Measurements from ENCODE around the gene CCT5. TPM values are rescaled to one million over a fixed set of nuclear protein-coding genes. Genes with fewer than 3 reads are reported as not detected.

The CCT5 gene
- total and polyA plus RNA-seq, 10 of the 15 experiments (the other 5 are each of a cell fraction or from before 2014, with no cell fraction given), result 376 to 637 (median 543) TPM

GRCh38 chr5:10307206-10308148, 57.4 kb downstream of the CCT5 start, which contains the start of gene CMBL (continued):
- TF ChIP-seq, protein P1, sequence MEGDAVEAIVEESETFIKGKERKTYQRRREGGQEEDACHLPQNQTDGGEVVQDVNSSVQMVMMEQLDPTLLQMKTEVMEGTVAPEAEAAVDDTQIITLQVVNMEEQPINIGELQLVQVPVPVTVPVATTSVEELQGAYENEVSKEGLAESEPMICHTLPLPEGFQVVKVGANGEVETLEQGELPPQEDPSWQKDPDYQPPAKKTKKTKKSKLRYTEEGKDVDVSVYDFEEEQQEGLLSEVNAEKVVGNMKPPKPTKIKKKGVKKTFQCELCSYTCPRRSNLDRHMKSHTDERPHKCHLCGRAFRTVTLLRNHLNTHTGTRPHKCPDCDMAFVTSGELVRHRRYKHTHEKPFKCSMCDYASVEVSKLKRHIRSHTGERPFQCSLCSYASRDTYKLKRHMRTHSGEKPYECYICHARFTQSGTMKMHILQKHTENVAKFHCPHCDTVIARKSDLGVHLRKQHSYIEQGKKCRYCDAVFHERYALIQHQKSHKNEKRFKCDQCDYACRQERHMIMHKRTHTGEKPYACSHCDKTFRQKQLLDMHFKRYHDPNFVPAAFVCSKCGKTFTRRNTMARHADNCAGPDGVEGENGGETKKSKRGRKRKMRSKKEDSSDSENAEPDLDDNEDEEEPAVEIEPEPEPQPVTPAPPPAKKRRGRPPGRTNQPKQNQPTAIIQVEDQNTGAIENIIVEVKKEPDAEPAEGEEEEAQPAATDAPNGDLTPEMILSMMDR (IDR thresholded peaks at IDR 0.05 in 2 of 3, conservative IDR thresholded peaks at IDR 0.05 in 1 of 3; ENCODE audit: control insufficient read depth in 2 of 3, extremely low read depth in 1 of 3, insufficient read depth in 1 of 3, low read depth in 3 of 3, low read length in 3 of 3), result no peak
- TF ChIP-seq LARP7 (IDR thresholded peaks at IDR 0.05) (no peak), IKZF2 (IDR thresholded peaks at IDR 0.05) (peak; percentile 13 to 38; a peak in 1 of 4 replicates), JUND (IDR thresholded peaks at IDR 0.05; ENCODE audit: low read depth, low read length) (no peak), ZBTB11 (CRISPR knock-in tag; IDR thresholded peaks at IDR 0.05) (no peak), IRF4 (IDR thresholded peaks at IDR 0.05; ENCODE audit: low read depth, low read length) (no peak), RELA (IDR thresholded peaks at IDR 0.05; ENCODE audit: borderline replicate concordance, partially characterized antibody) (no peak), CHD1 (IDR thresholded peaks at IDR 0.05; ENCODE audit: low read depth, low read length) (no peak), EED (IDR thresholded peaks at IDR 0.05; ENCODE audit: low read depth) (no peak), TCF12 (IDR thresholded peaks at IDR 0.05; ENCODE audit: low read depth, low read length) (no peak), POU2F2 (IDR thresholded peaks at IDR 0.05; ENCODE audit: borderline replicate concordance, low read depth, low read length) (no peak), RFX5 (IDR thresholded peaks at IDR 0.05; ENCODE audit: low read depth, low read length) (no peak), HDAC6 (IDR thresholded peaks at IDR 0.05; ENCODE audit: unreplicated experiment) (peak; percentile 55), ZBTB40 (IDR thresholded peaks at IDR 0.05; ENCODE audit: borderline replicate concordance) (no peak), PML (IDR thresholded peaks at IDR 0.05; ENCODE audit: low read length) (no peak)
- TF ChIP-seq, protein P2, sequence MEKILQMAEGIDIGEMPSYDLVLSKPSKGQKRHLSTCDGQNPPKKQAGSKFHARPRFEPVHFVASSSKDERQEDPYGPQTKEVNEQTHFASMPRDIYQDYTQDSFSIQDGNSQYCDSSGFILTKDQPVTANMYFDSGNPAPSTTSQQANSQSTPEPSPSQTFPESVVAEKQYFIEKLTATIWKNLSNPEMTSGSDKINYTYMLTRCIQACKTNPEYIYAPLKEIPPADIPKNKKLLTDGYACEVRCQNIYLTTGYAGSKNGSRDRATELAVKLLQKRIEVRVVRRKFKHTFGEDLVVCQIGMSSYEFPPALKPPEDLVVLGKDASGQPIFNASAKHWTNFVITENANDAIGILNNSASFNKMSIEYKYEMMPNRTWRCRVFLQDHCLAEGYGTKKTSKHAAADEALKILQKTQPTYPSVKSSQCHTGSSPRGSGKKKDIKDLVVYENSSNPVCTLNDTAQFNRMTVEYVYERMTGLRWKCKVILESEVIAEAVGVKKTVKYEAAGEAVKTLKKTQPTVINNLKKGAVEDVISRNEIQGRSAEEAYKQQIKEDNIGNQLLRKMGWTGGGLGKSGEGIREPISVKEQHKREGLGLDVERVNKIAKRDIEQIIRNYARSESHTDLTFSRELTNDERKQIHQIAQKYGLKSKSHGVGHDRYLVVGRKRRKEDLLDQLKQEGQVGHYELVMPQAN (conservative IDR thresholded peaks at IDR 0.05), result no peak

Measured in GM12878 (cell line).